Pancreas (tissue), 10 donors: ENCODE data around the gene GCAT. TPM values are rescaled to one million over a fixed set of nuclear protein-coding genes. Genes with fewer than 3 reads are reported as not detected.
A peak's percentile ranks its signal among the peaks of the same experiment; 100 is the strongest.

Experiments used
- ATAC-seq, 4 donors: fragments of 200-7000 bp; cut with Tn5 transposase; one replicate each; pipeline versions ENCODE4 v1.8.0 to v1.9.1; 2020; ENCODE audit warnings: mild to moderate bottlenecking in 4 of 4, moderate library complexity in 4 of 4
- DNase-seq, 6 donors: peaks; one replicate each; pipeline ENCODE4 v3.0.0-alpha.2; 2020
- FAIRE-seq: peaks from 2 replicates; lab custom pipeline; 2012; peaks lifted over from hg19 to GRCh38; lab: Jason Lieb, UNC
- H3K27ac ChIP-seq, 4 donors: fragments of 200-600 bp; sonication (generic); 1 replicate in 3 of 4; 2 replicates in 1 of 4; pipeline versions ENCODE4 v1.5.0 to v1.8.0; 2020
- H3K27me3 ChIP-seq, 4 donors: fragments of 200-600 bp; one replicate each; pipeline ENCODE4 v1.8.0; 2021
- H3K36me3 ChIP-seq, 3 donors: fragments of 200-600 bp; sonication (generic) in 1 of 3; one replicate each; pipeline versions ENCODE4 v1.5.0 to v1.8.0; 2020 to 2021
- H3K4me1 ChIP-seq, 3 donors: fragments of 200-600 bp; one replicate each; pipeline ENCODE4 v1.8.0; 2021
- H3K4me3 ChIP-seq, 4 donors: fragments of 200-600 bp; sonication (generic) in 2 of 4; one replicate each; pipeline versions ENCODE4 v1.5.0 to v1.8.0; 2020 to 2021
- H3K9me3 ChIP-seq, 4 donors: fragments of 200-600 bp; one replicate each; pipeline ENCODE4 v1.8.0; 2021
- CTCF ChIP-seq, 4 donors: fragments of 200-600 bp; sonication (generic) in 3 of 4; IDR thresholded peaks; one replicate each; pipeline versions ENCODE4 v1.5.0 to v1.8.0; 2021; ENCODE audit warnings: antibody characterized with exemption in 4 of 4
- WGBS, 2 donors: extraction: QIAGEN DNeasy Blood & Tissue Kit; methylation state at CpG; one replicate each; pipeline ENCODE4 v1.1.7; 2013; 5-methylcytosine and 5-hydroxymethylcytosine counted together
- intact Hi-C, 3 donors: fragments of 100-400 bp; cut with DNase I; formaldehyde crosslinking; loops; one replicate each; pipeline versions ENCODE4 v1.11.1 to v1.14.2; 2022
- polyA plus RNA-seq, 2 donors: library from polyadenylated mRNA; stranded (reverse); fragments of 200-250 nt; gene quantifications; one replicate each; pipeline ENCODE4 v1.2.3, GENCODE V29; 2013
- total RNA-seq, 6 donors: library from RNA; stranded (reverse); fragmentation: NEBNext Ultra II Directional in 4 of 6; extraction: Animal tissue kit (Norgen Biotek cat#: 25700) in 4 of 6; gene quantifications; one replicate each; pipeline versions ENCODE4 v1.2.1 to v1.2.4, GENCODE V29; 2021 to 2023
- donor health status: healthy with polysubstance abuse.
- donor health status: DM: no; HTN: no; CAD: no; lungs with moderate emphysema.
- donor health status: DM: no; HTN: no; CAD: no.
- donor health status: control.
- donor health status: control.
- donor health status: Bipolar disorder and iron deficiency.
- donor health status: DM: yes; HTN: yes; CAD: no.
- donor health status: DM: no; HTN: no; CAD: no.
- donor health status: DM: no; HTN: no; CAD: no.
- donor health status: DM: yes; HTN: yes; CAD: no.

GCAT gene
- total and polyA plus RNA-seq, 8 donors = 27.1 to 62.7 (median 37.8) TPM

- WGBS, 2 donors = 26 to 54% methylated on average over 66 to 68 of the region's 68 CpGs
- TF ChIP-seq CTCF (IDR thresholded peaks at IDR 0.05) = no peak
- ATAC-seq (peak; percentile 49 to 69 (median 56)), DNase-seq (peak; percentile 45 to 90 (median 64)), FAIRE-seq (no peak)
- Histone ChIP-seq H3K27me3 (no peaks in the 10 kb centered on the region), H3K9me3 (no peaks in the 10 kb centered on the region), H3K4me3 (peak overlapping the region in 2 of 4 donors; percentile 21 to 44), H3K36me3 (peaks cover 0 to 8% (median 6%) of the 10 kb centered on the region in 3 donors), H3K27ac (no peak overlapping the region), H3K4me1 (peaks cover 3 to 14% (median 11%) of the 10 kb centered on the region in 3 donors)
- intact Hi-C loops = loop anchor here in 2 of 3 donors (5.0 to 10.0 kb wide), 3 partner anchors 44 to 146 kb away; no protein-coding TSS in a partner anchor
Measured at GRCh38 chr22:37818409-37819104, 10.8 kb downstream of the GCAT start.

GRCh38 chr22:37819105-37819433 is 11.3 kb downstream of the GCAT start:
- FAIRE-seq (no peak), DNase-seq (no peak), ATAC-seq (peak in 1 of 4 donors; percentile 1)
- Histone ChIP-seq H3K9me3 (no peaks in the 10 kb centered on the region), H3K27ac (no peak overlapping the region), H3K27me3 (no peaks in the 10 kb centered on the region), H3K4me1 (peaks cover 3 to 14% (median 11%) of the 10 kb centered on the region in 3 donors), H3K36me3 (peaks cover 0 to 8% (median 6%) of the 10 kb centered on the region in 3 donors), H3K4me3 (peak overlapping the region in 2 of 4 donors; percentile 21 to 44)
- 71 to 79% methylated on average over 14 of the region's 14 CpGs for WGBS, 2 donors
- intact Hi-C loops = loop anchor here in 2 of 3 donors (5.0 to 10.0 kb wide), 3 partner anchors 43 to 146 kb away; no protein-coding TSS in a partner anchor
- TF ChIP-seq CTCF (IDR thresholded peaks at IDR 0.05) = no peak

- 87 to 93% methylated on average over 5 of the region's 5 CpGs for WGBS, 2 donors
- Histone ChIP-seq H3K36me3 (peaks cover 0 to under 1% (median 0%) of the 10 kb centered on the region in 3 donors), H3K4me1 (peaks cover 3 to 14% (median 11%) of the 10 kb centered on the region in 3 donors), H3K4me3 (no peak overlapping the region), H3K27me3 (no peaks in the 10 kb centered on the region), H3K9me3 (no peaks in the 10 kb centered on the region), H3K27ac (no peak overlapping the region)
- FAIRE-seq (no peak), DNase-seq (no peak), ATAC-seq (no peak)
- intact Hi-C loops = no loop called here
- TF ChIP-seq CTCF (IDR thresholded peaks at IDR 0.05) = no peak
Measured at GRCh38 chr22:37820350-37820749, 12.6 kb downstream of the GCAT start.

GRCh38 chr22:37822079-37822833 is 14.5 kb downstream of the GCAT start:
- ATAC-seq = no peak
- Histone ChIP-seq H3K9me3 (no peaks in the 10 kb centered on the region), H3K4me3 (no peak overlapping the region), H3K36me3 (no peaks in the 10 kb centered on the region), H3K27ac (no peak overlapping the region), H3K4me1 (peaks cover 3 to 14% (median 11%) of the 10 kb centered on the region in 3 donors), H3K27me3 (no peaks in the 10 kb centered on the region)
- no peak for TF ChIP-seq CTCF (IDR thresholded peaks at IDR 0.05)
- no peak for FAIRE-seq
- DNase-seq = no peak
- intact Hi-C loops = no loop called here
- WGBS, 2 donors = 46 to 51% methylated on average over 8 of the region's 8 CpGs
